NCI-H146 (cell line): Measurements from ENCODE around the gene CCDC51.
A peak's percentile ranks its signal among the peaks of the same experiment; 100 is the strongest.
"Not testable (repeated sequence)": the region's sequence is repeated elsewhere in the genome, so short reads cannot be mapped to it uniquely, and the experiment has no call there.

Experiments used
- DNase-seq: peaks from one replicate; lab custom pipeline; 2025; lab: John Stamatoyannopoulos, UW

Gene CCDC51

GRCh38 chr3:48405971-48406370 lies 33.9 kb downstream of the CCDC51 start:
- no peak for DNase-seq

GRCh38 chr3:48405343-48405881 lies 34.5 kb downstream of the CCDC51 start:
- DNase-seq = no peak

- no peak for DNase-seq
Measured at GRCh38 chr3:48404440-48405342, 35.2 kb downstream of the CCDC51 start.

- no peak for DNase-seq
Measured at GRCh38 chr3:48403533-48404439, 36.1 kb downstream of the CCDC51 start.

GRCh38 chr3:48402907-48403306 lies 37.0 kb downstream of the CCDC51 start:
- DNase-seq = no peak

- DNase-seq = no peak
Measured at GRCh38 chr3:48402281-48402732, 37.6 kb downstream of the CCDC51 start.

- not testable (repeated sequence) for DNase-seq
Measured at GRCh38 chr3:48401434-48401901, 38.5 kb downstream of the CCDC51 start.

- peak; percentile 34 for DNase-seq
Measured at GRCh38 chr3:48400824-48401433, 39.0 kb downstream of the CCDC51 start.

- DNase-seq = no peak
Measured at GRCh38 chr3:48399387-48400172, 40.3 kb downstream of the CCDC51 start.

- DNase-seq = no peak
Measured at GRCh38 chr3:48398701-48399386, 41.1 kb downstream of the CCDC51 start.

GRCh38 chr3:48397767-48398681 lies 41.9 kb downstream of the CCDC51 start:
- no peak for DNase-seq

GRCh38 chr3:48395714-48396113 lies 44.2 kb downstream of the CCDC51 start:
- DNase-seq = no peak

- no peak for DNase-seq
Measured at GRCh38 chr3:48394391-48394790, 45.5 kb downstream of the CCDC51 start.

GRCh38 chr3:48388966-48389365 lies 51.0 kb downstream of the CCDC51 start:
- DNase-seq = no peak

- no peak for DNase-seq
Measured at GRCh38 chr3:48387634-48388033, 52.3 kb downstream of the CCDC51 start.
